ACC112 (cell line): ENCODE measurements around the gene CDCA3.

Experiments
- H2AFZ ChIP-seq: fragments of 200-600 bp; sonication (generic); one replicate; pipeline ENCODE4 v1.6.0; 2017; ENCODE audit warnings: antibody characterized with exemption, low read length; ENCODE audit not compliant: unreplicated experiment
- H3K27ac ChIP-seq: fragments of 200-600 bp; sonication (generic); 2 replicates; pipeline ENCODE4 v1.5.1; 2014; ENCODE audit warnings: low read depth, mild to moderate bottlenecking, antibody characterized with exemption, low read length, moderate library complexity
- H3K27me3 ChIP-seq: fragments of 200-600 bp; sonication (generic); 2 replicates; pipeline ENCODE4 v1.6.1; 2014; ENCODE audit warnings: mild to moderate bottlenecking, antibody characterized with exemption, low read length, moderate library complexity, mixed read lengths; ENCODE audit not compliant: insufficient read depth
- H3K36me3 ChIP-seq: fragments of 200-600 bp; sonication (generic); 2 replicates; pipeline ENCODE4 v1.6.1; 2016; ENCODE audit warnings: mild to moderate bottlenecking, antibody characterized with exemption, low read length, moderate library complexity, mixed read lengths; ENCODE audit not compliant: insufficient read depth
- H3K4me1 ChIP-seq: fragments of 200-600 bp; sonication (generic); one replicate; pipeline ENCODE4 v1.6.1; 2016; ENCODE audit warnings: low read length, mixed read lengths; ENCODE audit not compliant: insufficient read depth, unreplicated experiment, control insufficient read depth
- H3K4me3 ChIP-seq: fragments of 200-600 bp; sonication (generic); 2 replicates; pipeline ENCODE4 v1.5.1; 2014; ENCODE audit warnings: mild to moderate bottlenecking, low read depth, low read length
- H3K79me2 ChIP-seq: fragments of 200-600 bp; sonication (generic); one replicate; pipeline ENCODE4 v1.6.0; 2016; ENCODE audit warnings: low read length; ENCODE audit not compliant: control insufficient read depth, unreplicated experiment, insufficient read depth

CDCA3 gene

GRCh38 chr12:6824901-6825381, 26.1 kb downstream of the CDCA3 start:
- H3K27ac ChIP-seq: no peak overlapping the region
- peaks cover 35% of the 10 kb centered on the region for H3K4me1 ChIP-seq
- peaks cover 21% of the 10 kb centered on the region for H3K79me2 ChIP-seq
- peak overlapping the region; percentile 48 for H3K4me3 ChIP-seq
- no peaks in the 10 kb centered on the region for H3K36me3 ChIP-seq
- H3K27me3 ChIP-seq: peaks cover 11% of the 10 kb centered on the region; the same call in 1 of the 2 replicates
- no peak overlapping the region for H2AFZ ChIP-seq

- Histone ChIP-seq H3K79me2 (peaks cover 13% of the 10 kb centered on the region), H3K27me3 (peaks cover 11% of the 10 kb centered on the region; the same call in 1 of the 2 replicates), H3K4me1 (peaks cover 38% of the 10 kb centered on the region), H3K4me3 (no peak overlapping the region), H3K27ac (no peak overlapping the region), H3K36me3 (no peaks in the 10 kb centered on the region), H2AFZ (no peak overlapping the region)
These were observed 26.9 kb downstream of the CDCA3 start for GRCh38 chr12:6824085-6824775.

GRCh38 chr12:6823182-6824084, 27.7 kb downstream of the CDCA3 start:
- Histone ChIP-seq H3K27me3 (peaks cover 11% of the 10 kb centered on the region; the same call in 1 of the 2 replicates), H3K79me2 (peaks cover 5% of the 10 kb centered on the region), H3K4me3 (no peak overlapping the region), H3K4me1 (peaks cover 38% of the 10 kb centered on the region), H3K36me3 (no peaks in the 10 kb centered on the region), H2AFZ (no peak overlapping the region), H3K27ac (no peak overlapping the region)

- H3K27ac ChIP-seq: no peak overlapping the region
- H3K79me2 ChIP-seq: no peaks in the 10 kb centered on the region
- H3K4me1 ChIP-seq: peaks cover 37% of the 10 kb centered on the region
- H3K4me3 ChIP-seq: no peak overlapping the region
- H2AFZ ChIP-seq: no peak overlapping the region
- no peaks in the 10 kb centered on the region for H3K36me3 ChIP-seq
- peaks cover 11% of the 10 kb centered on the region; the same call in 1 of the 2 replicates for H3K27me3 ChIP-seq
These were observed 28.5 kb downstream of the CDCA3 start for GRCh38 chr12:6822426-6823135.

GRCh38 chr12:6821591-6822425, 29.3 kb downstream of the CDCA3 start, which contains the start of gene GPR162:
GPR162 (plus strand) TSS chr12:6821821; CDS start chr12:6823899, 2,078 bp downstream.
- Histone ChIP-seq H3K27ac (no peak within 1 kb of the TSS), H3K27me3 (peaks cover 11% of the 10 kb centered on the region; the same call in 1 of the 2 replicates), H3K4me1 (peaks cover 29% of the 10 kb centered on the region), H3K79me2 (no peaks in the 10 kb centered on the region), H3K36me3 (no peaks in the 10 kb centered on the region), H2AFZ (no peak within 1 kb of the TSS), H3K4me3 (peak within 1 kb of the TSS; percentile 64)

GRCh38 chr12:6820166-6820565, 30.9 kb downstream of the CDCA3 start:
- Histone ChIP-seq H3K27ac (no peak overlapping the region), H3K79me2 (no peaks in the 10 kb centered on the region), H3K4me3 (no peak overlapping the region), H3K27me3 (peaks cover 11% of the 10 kb centered on the region; the same call in 1 of the 2 replicates), H2AFZ (no peak overlapping the region), H3K4me1 (peaks cover 25% of the 10 kb centered on the region), H3K36me3 (no peaks in the 10 kb centered on the region)

GRCh38 chr12:6819106-6820030, 31.7 kb downstream of the CDCA3 start:
- H2AFZ ChIP-seq: no peak overlapping the region
- H3K4me1 ChIP-seq: peaks cover 21% of the 10 kb centered on the region
- H3K4me3 ChIP-seq: no peak overlapping the region
- peaks cover 11% of the 10 kb centered on the region; the same call in 1 of the 2 replicates for H3K27me3 ChIP-seq
- no peaks in the 10 kb centered on the region for H3K79me2 ChIP-seq
- no peak overlapping the region for H3K27ac ChIP-seq
- H3K36me3 ChIP-seq: no peaks in the 10 kb centered on the region

- no peaks in the 10 kb centered on the region for H3K36me3 ChIP-seq
- no peak overlapping the region for H2AFZ ChIP-seq
- no peaks in the 10 kb centered on the region for H3K79me2 ChIP-seq
- peaks cover 21% of the 10 kb centered on the region for H3K4me1 ChIP-seq
- H3K27ac ChIP-seq: no peak overlapping the region
- peaks cover 11% of the 10 kb centered on the region; the same call in 1 of the 2 replicates for H3K27me3 ChIP-seq
- H3K4me3 ChIP-seq: no peak overlapping the region
These were observed 32.4 kb downstream of the CDCA3 start for GRCh38 chr12:6818645-6819044.

- Histone ChIP-seq H3K27me3 (peaks cover 11% of the 10 kb centered on the region; the same call in 1 of the 2 replicates), H3K4me1 (peaks cover 21% of the 10 kb centered on the region), H3K36me3 (no peaks in the 10 kb centered on the region), H2AFZ (no peak overlapping the region), H3K4me3 (no peak overlapping the region), H3K79me2 (no peaks in the 10 kb centered on the region), H3K27ac (no peak overlapping the region)
These were observed 32.9 kb downstream of the CDCA3 start for GRCh38 chr12:6818222-6818621.
